ENCODE data around the gene PRKG1.
"Not testable (repeated sequence)": the region's sequence is repeated elsewhere in the genome, so short reads cannot be mapped to it uniquely, and the experiment has no call there.

PRKG1 gene

DNA sequence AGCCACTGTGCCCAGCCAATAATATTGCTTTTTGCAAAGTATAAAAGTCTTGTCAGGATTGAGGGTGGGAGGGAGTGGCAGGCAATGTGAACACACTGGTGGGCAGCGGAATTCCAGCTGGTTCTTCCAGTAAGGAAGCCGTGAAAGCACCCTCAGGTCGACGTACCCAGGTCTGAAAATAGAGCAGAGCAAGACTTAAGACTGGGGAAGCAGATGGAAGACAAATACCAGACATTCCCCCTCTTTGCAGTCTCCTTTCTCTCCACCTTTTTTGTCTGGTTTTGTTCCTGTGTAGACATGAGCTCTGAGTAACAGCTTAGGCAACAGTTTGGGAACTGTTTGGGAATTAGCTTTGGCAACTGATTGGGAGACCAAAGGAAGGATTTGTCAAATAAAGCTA is 642.7 kb downstream of the PRKG1 start:
- no peak for DNase-seq

- DNase-seq: no peak
These were observed 644.6 kb downstream of the PRKG1 start for GRCh38 chr10:51718804-51719291.

DNA sequence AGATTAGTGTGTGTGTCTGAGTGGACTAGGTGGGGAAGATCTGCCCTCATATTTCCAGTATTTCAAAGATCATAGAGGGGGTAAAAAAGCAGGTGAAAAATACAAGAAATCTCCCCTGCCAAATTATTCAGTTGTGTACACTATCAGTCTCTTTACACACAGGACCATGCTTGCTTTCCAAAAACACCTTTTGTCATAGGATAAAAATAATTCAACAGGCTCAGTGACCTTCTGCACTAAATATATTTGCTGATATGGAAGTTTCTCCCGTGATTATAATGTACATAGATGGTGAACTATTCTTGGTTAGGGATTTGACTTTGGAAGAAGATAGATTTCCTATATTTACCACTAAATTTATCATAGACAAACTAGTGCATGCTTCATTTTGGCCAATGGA is 649.8 kb downstream of the PRKG1 start:
- DNase-seq: no peak

- no peak for DNase-seq
These were observed 655.7 kb downstream of the PRKG1 start for GRCh38 chr10:51729822-51730555.

GRCh38 chr10:51733057-51733456 is 658.8 kb downstream of the PRKG1 start:
- DNase-seq: no peak

- DNase-seq: no peak
These were observed 668.9 kb downstream of the PRKG1 start for GRCh38 chr10:51743146-51743545.

GRCh38 chr10:51744235-51745000 is 670.1 kb downstream of the PRKG1 start:
- no peak for DNase-seq

- no peak for DNase-seq
These were observed 671.1 kb downstream of the PRKG1 start for GRCh38 chr10:51745397-51745796.

DNA sequence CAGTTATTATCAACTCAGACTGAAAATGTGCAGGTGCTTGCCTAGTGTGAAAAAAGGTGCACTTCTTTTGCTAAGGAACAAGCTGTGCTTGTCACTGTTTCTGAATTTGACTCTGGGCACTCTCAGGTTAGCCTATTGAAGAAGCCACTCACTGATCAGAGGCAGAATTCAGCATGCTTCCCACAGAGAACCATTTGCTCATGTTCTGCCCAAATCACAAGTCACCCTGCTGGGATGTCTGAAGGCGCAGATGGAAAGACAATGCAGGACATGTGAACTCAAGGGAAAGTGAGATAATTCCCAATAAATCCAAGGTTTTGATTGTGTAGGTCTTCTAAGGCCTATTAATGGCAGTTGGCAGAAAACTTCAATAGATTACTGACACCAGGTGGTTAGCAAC is 672.9 kb downstream of the PRKG1 start:
- no peak for DNase-seq

GRCh38 chr10:51748959-51749358 is 674.7 kb downstream of the PRKG1 start:
- no peak for DNase-seq

- DNase-seq: no peak
These were observed 684.1 kb downstream of the PRKG1 start for GRCh38 chr10:51758366-51758765.

DNA sequence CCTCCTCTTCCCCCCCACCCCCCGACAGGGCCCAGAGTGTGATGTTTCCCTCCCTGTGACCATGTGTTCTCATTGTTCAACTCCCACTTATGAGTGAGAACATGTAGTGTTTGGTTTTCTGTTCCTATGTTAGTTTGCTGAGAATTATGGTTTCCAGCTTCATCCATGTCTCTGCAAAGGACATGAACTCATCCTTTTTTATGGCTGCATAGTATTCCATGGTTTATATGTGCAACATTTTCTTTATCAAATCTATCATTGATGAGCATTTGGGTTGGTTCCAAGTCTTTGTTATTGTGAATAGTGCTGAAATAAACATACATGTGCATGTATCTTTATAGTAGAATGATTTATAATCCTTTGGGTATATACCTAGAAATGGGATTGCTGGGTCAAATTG is 684.6 kb downstream of the PRKG1 start:
- DNase-seq: not testable (repeated sequence)

DNA sequence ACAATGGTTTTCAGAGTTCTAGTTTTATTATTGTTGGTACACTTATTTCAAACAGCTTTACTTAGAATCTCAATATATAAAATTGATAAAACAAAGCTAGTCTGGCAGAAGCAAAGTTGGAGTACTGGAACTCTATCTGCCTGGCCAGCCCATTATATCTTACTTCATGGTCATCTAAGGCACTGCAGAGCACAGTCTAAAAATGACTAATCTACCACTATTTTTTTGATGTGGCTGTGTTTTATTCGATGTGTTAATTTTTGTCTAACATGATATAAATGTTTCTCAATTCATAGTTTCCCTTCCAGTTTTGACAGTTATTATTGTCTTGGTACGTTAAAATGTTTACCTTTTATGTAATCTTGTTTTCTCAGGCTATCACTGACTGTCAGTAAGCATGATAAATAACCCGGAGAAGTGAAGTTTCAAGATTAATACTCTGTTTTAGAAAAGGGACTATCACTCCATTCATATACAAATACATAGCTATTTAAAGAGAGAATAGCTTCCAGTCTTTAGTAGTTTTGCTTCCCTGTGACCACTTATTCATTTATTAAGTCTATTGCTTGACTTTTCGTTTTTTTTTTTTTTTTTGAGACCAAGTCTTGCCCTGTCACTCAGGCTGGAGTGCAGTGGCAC is 685.7 kb downstream of the PRKG1 start:
- no peak for DNase-seq

DNA sequence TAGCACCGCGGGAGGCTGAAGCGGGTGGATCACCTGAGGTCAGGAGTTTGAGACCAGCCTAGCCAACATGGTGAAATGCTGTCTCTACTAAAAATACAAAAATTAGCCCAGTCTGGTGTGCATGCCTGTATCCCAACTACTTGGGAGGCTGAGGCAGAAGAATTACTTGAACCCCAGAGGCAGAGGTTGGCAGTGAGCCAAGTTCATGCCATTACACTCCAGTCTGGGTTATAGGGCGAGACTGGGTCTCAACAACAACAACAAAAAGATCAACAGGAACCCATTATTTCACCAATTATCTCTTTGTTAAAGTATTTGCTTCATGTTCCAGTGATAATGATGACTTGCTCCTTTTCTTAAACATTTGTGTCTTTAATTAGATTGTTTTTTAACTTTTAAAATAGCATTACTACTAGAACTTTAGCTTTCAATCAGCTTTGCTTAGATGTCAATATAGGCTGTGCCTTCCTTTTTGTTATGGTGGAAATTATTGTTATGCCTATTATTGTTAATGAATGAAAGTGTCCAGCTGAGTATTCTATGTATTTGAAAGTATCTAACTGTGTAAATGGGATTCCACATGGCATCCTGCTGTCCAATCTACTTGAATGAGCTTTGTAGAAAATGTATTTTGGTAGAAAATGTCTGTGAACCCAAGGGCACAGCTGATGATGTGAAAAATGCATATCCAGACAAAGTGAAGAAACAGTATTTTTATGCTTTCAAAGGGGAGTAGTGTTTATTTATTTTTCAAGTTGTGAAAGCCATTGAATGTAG is 686.8 kb downstream of the PRKG1 start:
- DNase-seq: no peak

DNA sequence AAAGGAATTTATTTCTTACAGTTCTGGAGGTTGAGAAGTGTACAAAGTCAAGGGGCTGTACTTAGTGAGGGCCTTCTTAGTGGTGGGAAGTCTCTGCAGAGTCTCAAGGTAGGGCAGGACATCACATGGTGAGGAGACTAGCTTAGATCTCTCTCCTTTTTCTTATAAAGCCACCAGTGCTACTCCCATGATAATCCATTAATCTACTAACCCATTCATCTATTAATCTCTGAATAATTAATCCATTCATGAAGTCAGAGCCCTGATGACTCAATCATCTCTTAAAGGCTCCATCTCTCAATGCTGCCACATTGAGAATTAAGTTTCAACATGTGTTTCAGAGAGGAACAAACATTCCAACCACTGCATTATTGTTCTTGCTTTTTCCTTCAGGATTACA is 689.5 kb downstream of the PRKG1 start:
- no peak for DNase-seq

GRCh38 chr10:51765284-51765971 is 691.1 kb downstream of the PRKG1 start:
- no peak for DNase-seq

DNA sequence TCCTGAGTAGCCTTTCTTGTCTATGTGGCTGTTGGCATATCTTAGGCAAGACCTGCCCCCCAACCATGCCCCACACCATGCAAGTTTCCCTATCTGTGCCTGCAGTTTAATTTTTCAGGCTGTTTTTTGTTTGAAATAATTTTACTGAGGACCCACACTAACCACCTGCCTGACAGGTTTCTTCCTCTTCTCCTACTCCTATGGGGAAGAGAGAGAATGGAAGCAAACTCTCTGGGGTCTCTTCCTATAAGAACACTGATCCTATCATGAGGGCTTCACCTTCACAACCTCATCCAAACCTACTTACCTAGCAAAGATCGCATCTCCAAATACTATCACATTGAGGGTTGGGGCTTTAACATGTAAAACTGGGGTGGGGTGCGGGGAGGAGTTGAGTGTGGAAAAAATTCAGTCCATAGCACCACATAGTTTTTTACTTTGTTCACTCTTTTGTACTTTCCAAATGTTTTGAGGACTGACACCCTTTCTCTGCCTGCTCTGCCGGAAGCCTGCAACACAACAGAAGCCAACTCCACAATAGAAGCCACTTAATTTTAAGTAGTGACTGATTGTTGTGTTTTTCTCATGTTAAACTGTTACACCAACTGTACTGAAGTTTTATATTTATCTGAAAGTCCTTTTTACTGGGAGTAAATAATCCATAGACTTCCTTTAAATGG is 692.3 kb downstream of the PRKG1 start:
- no peak for DNase-seq

DNA sequence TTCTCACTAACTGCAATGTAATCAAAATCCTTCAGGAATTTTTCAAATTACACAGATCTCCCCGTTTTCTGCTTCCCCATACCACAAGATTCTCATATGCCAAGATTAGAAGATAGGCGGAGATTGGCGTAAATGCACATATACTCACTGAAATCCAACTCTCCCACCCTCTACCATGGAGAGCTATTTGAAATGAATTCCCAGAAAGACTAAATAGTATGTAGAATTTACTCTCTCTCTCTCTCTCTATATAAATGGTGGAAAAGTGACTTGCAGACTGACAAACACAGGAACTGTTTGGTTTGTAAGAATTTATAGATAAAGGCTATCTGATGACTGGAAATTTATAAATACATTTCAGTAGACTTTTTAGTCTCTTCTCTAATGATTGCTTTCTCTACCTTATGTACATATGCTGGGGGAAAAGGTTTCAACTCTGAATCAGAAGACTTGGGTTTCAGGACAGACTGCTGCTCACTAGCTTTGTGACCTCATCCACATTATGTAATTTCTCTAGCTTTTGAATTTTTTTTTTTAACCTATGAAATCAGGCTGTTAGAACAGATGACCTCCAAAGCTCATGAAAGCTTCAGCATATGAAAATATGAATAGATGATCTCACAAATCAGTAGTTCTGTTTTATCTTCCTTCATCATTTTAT is 692.9 kb downstream of the PRKG1 start:
- no peak for DNase-seq

- no peak for DNase-seq
These were observed 694.7 kb downstream of the PRKG1 start for GRCh38 chr10:51768886-51769465.

DNA sequence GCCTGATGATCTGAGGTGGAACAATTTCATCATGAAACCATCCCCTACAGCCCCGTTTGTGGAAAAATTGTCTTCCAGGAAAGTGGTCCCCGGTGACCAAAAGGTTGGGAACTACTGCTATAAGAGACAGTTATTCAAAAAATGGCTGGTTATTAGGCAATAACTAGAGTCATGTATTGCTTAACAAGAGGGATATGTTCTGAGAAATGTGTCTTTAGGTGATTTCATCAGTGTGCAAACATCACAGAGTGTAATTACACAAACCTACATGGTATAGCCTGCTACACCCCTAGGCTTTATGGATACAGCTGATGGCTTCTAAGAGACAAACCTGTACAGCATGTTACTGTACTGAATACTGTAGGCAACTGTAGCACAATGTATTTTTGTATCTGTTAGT is 696.4 kb downstream of the PRKG1 start:
- peak; percentile 15 for DNase-seq

- DNase-seq: no peak
These were observed 698.1 kb downstream of the PRKG1 start for GRCh38 chr10:51772387-51772786.

Data from hematopoietic multipotent progenitor cell treated with erythropoietin and hydrocortisone succinate and interleukin-3 and kit ligand, for 4 days (in vitro differentiated cells).